NCI-H524 (cell line): Measurements from ENCODE around the gene CILP.

Source experiments
- DNase-seq, 2 experiments: peaks; one replicate each; lab custom pipeline; 2025; lab: John Stamatoyannopoulos, UW

CILP gene

GRCh38 chr15:65222891-65223290 lies 11.6 kb upstream of the CILP start:
- no peak for DNase-seq

DNA sequence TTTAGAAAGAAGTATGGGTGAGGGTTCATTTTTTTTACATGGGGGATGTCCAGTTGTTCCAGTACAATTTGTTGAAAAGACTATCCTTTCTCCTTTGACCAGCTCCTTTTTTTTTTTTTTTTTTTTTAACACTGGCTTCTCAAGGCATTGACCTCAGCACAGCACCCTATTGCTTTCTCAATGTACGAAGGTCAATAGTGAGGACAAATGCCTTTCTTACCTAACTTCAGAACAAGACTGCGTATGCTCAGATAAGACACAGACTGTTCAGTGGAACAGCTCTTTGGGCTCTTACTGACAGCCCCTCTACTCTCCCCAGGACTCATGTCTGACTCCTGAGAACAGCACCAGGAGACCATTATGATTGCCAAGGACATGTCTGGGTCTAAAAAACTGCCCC lies 10.4 kb upstream of the CILP start:
- DNase-seq: no peak

DNA sequence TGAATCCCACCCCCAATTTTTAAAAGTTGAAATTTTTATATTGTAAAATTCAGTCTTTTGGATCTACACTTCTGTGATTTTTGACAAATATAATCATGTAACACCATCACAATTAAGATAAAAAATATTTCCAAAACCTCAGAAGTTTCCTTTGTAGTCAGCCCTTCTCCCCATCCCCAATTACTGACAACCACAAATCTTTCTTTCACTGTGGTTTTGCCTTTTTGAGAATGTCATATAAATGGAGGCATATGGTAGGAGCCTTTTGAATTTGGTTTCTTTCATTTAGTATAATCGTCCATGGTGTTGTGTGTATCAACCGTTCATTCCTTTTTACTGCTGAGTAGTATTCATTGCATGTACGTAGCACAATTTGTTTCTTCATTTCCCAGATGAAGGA lies 7.9 kb upstream of the CILP start:
- DNase-seq: no peak

DNA sequence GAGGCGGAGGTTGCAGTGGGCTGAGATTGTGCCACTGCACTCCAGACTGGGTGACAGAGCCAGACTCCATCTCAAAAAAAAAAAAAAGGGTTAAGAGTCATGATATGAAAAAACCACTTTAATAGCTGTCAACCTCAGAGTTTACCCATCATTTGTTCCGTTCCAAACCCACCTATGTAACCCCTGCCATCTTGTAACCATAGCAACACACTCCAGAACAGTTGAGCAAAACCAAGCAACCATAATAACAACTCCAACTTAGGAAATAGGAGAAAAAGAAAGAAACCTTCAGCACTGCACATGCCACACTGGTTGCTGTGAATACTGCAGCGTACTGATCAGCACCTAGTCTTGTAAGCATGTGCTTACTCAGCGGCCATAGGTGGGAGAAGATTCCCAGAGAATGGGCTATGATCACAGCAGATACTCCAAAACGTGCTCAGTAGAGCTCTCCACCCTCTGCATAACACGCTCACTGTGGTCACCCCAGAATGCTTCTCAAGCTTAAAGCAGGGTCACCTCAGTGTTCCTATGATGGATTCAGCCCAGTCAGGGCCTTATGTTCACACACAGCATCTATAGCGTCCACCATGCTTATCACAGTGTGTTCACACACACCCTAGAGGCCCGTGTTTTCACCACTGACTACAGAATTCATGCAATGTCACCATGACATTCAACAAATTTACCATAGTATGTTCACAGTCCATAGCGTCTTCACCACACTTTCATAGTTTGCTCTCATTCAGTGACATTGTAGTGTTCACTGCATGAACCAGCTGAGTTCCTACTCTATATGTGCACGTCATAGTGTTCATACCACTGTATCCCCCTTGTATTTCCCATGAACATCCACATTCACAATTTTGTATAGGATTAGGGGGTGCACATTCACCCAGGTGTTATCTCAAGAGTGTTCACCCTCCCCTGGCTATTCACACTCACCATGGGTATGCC lies 6.5 kb upstream of the CILP start:
- DNase-seq: no peak

DNA sequence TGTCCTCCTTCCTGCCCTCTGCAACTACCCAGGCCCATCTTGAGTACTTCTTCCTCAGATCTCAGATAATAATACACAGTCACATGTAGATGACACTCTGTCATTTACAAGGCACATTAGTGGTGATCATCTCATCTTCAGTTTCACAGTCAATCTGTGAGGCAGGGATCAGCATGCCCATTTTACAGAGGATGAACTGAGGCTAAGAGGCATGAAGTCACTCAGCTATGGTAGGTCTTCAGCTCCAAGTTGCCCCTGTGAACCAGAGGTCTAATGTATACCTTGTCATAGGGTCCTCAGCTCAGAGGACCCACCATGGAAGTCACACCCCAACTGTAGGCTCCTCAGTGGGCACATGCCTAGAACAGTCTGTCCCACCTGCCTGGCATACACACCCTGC lies 4.2 kb upstream of the CILP start:
- no peak for DNase-seq

DNA sequence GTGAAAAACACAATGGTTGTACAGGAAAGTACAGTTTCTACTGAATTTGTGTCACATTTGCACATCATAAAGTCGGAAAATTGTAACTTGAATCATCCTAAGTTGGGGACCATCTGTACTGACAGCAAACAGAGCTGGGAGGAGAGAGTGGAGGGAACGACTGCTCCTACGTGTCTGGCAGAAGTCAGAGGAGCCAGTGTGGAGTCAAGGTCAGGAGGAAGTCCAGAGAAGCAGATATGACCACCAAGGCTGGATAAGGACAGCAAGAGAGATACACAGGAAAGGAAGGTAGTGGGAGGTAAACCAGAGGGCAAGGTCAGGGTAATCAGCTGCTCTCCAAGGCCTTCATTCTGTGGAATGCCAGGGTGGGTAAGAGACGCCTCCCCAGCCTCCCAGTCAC lies 2.7 kb upstream of the CILP start:
- no peak for DNase-seq

- DNase-seq: no peak
Measured at GRCh38 chr15:65213241-65213640, 2.0 kb upstream of the CILP start.

DNA sequence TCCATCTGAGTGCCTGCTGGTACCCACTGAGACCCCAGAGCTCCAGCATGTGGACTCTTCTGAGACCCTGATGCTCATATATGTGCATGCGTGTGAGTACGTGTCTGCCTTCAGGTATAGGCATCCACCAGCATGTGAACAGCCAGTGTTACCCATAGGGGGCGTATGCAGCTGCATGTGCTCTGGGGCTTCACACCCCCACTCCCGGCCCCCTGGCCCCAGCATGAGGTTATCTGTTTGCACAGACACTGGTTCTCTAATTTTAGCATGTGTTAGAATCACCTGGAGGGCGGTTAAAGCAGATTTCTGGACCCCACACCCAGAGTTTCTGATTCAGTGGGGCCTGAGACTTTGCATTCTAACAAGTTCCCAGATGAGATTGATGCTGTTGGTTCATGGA lies 824 bp upstream of the CILP start:
- DNase-seq: peak in 1 of 2 experiments; percentile 13

DNA sequence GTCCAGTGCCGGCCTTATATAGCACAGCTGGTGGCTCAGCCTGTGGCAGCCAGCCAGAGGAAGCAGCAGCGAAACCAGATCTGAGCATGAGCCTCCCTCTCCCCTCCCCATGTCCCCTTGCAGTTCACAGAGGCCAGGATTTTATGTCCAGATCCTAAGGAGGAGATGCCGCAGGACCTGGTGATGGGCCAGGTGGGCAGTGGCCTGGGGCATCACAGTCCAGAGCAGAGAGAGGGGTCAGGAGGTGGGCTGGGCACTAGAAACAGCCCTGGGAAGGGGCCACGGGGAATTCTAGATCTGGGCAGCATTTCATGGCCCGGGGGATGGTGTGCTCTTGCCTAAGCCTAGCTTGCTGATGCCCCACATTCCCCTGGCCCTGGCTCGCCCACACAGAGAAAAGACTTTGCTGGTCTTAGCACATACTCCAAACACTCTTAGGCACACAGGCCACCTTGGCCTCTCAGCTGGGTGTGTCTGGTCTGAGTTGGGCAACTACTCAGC lies 259 bp upstream of the CILP start:
- DNase-seq: peak; percentile 57 to 82

DNA sequence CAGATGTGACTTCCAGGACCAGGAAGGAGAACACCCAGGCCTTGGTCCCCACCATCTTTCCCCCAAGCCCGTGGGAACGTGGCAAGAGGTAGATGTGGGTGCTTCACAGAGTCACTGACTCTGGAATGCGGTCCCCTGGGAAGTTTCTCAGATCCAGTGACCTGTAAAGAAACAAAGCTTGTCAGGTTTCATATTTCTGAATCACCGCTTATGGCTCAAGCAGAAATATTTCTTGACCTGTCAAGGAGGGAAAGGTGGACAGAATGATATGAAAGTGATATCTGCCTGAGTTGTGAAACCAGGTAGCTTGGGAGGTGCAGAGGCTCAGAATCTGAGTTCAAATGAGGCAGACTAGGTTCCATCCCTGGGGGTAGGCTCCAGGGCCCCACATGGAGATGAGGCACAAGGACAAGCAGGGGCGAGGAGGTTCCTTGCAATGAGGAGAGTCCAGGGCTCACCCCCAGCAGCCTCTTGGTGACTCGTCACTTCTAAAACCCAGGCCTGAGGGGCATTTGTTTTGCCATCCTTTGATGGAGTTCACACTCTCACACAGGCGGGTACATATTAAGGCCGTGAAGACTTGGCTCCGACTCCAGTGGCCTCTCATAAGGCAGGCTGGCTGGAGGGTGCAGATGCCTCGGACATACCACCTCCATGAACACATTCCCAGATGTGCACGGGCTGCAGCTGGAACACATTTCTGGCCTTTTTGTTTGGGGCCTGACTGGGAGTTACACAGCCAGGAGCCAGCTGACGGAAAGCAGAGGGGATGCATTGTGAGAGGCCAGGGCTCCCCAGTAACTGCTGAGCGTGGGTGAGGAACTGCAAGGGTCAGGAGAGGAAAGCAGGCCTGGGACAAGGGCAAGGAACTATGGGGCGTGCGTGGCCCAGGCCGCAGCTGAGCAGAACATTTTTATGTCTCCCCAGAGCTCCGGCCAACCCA lies 1.3 kb downstream of the CILP start:
- DNase-seq: no peak

DNA sequence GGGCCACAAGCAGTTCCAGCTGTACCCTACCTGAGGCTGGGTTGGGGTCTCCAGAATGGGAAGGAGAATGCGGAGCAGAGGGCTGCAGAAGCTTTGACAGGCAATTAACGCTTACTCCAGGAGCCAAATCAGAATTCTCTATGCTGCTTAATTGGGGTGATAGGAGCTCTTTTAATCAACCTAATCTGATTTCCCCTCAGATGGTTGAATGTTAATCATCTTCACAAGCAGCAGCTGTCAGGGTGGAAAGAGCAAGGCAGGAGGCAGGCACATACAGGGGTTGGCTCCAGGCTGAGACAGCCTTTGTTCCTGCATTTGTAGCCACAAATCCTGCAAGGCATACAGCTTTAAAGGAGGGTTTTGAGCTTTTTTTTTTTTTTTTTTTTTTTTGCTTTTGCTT lies 2.6 kb downstream of the CILP start:
- DNase-seq: peak; percentile 87 to 93

- DNase-seq: no peak
Measured at GRCh38 chr15:65207280-65207840, 3.9 kb downstream of the CILP start.

DNA sequence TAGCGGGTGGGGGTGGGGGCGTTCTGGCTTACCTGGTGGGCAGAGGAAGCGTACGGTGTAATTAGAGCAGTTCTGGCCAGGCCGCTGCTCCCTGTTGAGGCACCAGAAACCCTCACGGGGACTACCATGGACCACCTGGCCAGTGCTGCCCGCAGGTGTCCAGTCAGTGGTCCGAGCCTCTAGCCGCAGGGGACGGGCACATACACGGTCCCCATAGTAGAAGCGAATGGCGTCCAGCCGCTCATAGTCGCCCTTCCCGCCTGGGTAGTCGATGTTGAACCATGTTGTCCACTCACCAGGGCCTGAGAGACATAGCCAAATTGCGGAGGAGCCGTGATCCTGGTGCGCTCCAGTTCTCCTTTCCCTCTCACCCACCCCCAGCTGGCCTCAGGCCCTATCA lies 4.5 kb downstream of the CILP start:
- no peak for DNase-seq

DNA sequence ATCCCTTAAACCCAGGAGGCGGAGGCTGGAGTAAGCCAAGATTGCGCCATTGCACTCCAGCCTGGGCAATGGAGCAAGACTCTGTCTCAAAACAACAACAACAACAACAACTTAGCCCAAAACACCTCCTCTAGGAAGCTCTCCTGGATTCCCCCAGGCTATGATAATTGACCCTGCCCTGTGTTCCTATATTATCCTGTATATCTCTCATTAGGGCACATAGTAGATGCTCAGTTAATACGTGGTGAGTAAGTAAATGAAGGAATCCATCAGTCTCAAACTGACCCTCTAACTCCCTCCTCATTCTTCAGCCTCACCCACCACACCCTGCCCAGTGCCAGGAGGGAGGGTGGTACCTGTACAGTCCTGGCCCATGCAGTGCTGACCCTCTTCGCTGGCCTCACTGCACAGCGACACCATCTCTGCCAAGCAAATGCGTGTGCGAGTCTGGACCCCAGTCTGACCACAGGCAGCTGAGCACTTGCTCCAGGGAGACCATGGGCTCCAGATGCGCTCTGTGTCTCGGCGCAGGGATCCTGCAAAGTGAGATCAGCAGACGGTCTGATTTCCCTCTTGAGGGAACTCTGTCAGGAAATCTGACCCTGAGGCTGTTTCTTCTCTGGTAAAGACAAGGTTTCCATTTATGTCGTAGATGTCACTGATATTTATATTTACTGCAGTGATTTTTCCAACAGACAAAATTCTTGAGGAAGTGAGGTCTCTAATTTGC lies 6.2 kb downstream of the CILP start:
- DNase-seq: no peak

GRCh38 chr15:65204236-65204930 lies 6.9 kb downstream of the CILP start:
- no peak for DNase-seq

DNA sequence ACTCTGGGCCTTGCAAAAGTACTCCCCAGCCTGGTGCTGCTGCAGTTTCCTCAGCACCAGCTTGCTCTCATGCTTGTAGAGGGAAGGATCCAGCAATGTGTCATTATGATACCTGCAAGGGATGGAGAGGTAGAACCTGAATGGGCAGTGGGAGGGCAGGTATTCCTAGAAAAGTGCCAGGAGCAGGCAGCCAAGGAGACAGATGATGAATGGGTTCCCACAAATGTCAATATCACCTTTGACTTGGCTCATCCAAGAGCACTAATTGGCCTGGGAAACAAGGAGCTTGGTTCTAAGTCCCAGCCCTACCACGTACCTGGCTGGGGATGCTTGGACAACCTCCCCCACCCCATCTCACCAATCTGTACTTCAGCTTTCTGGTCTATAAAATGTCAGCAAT lies 9.4 kb downstream of the CILP start:
- no peak for DNase-seq

- DNase-seq: no peak
Measured at GRCh38 chr15:65198571-65198970, 12.7 kb downstream of the CILP start.

- DNase-seq: no peak
Measured at GRCh38 chr15:65197337-65197645, 14.0 kb downstream of the CILP start.

GRCh38 chr15:65196637-65197336 lies 14.5 kb downstream of the CILP start:
- DNase-seq: no peak

DNA sequence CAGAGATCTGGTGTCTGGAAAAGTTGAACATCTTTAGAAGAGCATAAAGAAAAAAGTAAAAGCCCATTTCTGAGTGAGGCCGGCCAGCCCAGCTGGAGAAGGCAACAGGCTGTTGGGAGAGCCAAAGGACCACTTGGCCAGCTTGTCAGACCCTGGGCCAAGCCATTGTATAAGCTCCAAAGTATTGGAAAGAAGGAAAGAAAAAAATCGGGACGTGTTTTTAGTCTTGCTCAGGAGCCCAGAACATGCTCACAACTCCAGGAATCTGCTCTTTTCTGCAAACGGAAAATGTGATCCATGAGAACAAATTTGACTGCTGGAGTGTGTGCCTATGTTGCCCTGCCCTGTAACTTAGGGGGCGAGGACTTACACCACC lies 15.7 kb downstream of the CILP start:
- no peak for DNase-seq
